Activated naive CD8-positive, alpha-beta T cell treated with anti-CD3 and anti-CD28 coated beads, Interleukin-2, amount 10 ng/mL, durations not matched to agents 7 days and 5 days (primary cell): ENCODE measurements around the gene FAM89A. TPM values are rescaled to one million over a fixed set of nuclear protein-coding genes. Genes with fewer than 3 reads are reported as not detected.
"Not testable (repeated sequence)": the region's sequence is repeated elsewhere in the genome, so short reads cannot be mapped to it uniquely, and the experiment has no call there.

Experiments used
- ATAC-seq: fragments of 150-1000 bp; cut with Tn5 transposase; one replicate; pipeline ENCODE4 v1.10.0; 2021; ENCODE audit warnings: low read depth, moderate library complexity
- POLR2A ChIA-PET: fragments of 350-600 bp; sonication (Branson Sonifier 250); formaldehyde crosslinking; loops from one replicate; lab custom pipeline; 2021; ENCODE audit warnings: antibody characterized with exemption; lab: Charles Lee
- DNase-seq: peaks from one replicate; pipeline ENCODE4 v3.0.0; 2021
- H3K27ac Mint-ChIP-seq: one replicate; pipeline ENCODE4 v1.8.0; 2022; ENCODE audit warnings: mild to moderate bottlenecking, mixed read lengths
- H3K27me3 Mint-ChIP-seq: one replicate; pipeline ENCODE4 v1.8.0; 2022; ENCODE audit warnings: mild to moderate bottlenecking, moderate library complexity, mixed read lengths
- H3K36me3 Mint-ChIP-seq: one replicate; pipeline ENCODE4 v1.8.0; 2021; ENCODE audit warnings: mild to moderate bottlenecking, mixed read lengths
- H3K4me1 Mint-ChIP-seq: one replicate; pipeline ENCODE4 v1.8.0; 2021; ENCODE audit warnings: mixed read lengths
- H3K4me3 Mint-ChIP-seq: one replicate; pipeline ENCODE4 v1.8.0; 2022; ENCODE audit warnings: mild to moderate bottlenecking, moderate library complexity, mixed read lengths
- H3K9me3 Mint-ChIP-seq: one replicate; pipeline ENCODE4 v1.8.0; 2021; ENCODE audit warnings: mixed read lengths
- total RNA-seq, 2 experiments: library from RNA; stranded (reverse); gene quantifications; one replicate each; pipeline ENCODE4 v1.2.3, GENCODE V29; 2021

Gene FAM89A
- total RNA-seq, 2 experiments from 2014 or later: 6.7 to 7.6 TPM

DNA sequence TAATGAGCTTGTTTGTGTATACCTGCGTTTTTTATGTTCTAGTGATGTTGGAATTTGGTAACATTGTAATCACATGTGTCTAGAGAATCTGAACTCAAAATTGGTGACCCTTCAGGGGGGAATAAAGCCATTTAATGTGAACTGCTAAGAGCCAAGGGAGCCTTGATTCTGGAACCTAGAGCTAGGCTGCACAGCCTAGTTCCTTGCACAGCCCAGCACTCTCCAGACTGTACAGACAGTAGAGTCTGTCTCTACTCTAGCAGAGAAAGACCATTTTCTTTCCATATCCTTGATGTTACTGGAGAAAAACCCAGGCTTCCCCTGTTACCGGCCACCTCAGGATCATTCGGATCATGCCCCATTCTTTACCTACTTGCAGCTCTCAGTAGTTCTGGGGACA lies 52.6 kb downstream of the FAM89A start:
- Mint-ChIP-seq H3K27ac (no peak overlapping the region), H3K27me3 (no peaks in the 10 kb centered on the region)
- POLR2A ChIA-PET: no interaction called here

DNA sequence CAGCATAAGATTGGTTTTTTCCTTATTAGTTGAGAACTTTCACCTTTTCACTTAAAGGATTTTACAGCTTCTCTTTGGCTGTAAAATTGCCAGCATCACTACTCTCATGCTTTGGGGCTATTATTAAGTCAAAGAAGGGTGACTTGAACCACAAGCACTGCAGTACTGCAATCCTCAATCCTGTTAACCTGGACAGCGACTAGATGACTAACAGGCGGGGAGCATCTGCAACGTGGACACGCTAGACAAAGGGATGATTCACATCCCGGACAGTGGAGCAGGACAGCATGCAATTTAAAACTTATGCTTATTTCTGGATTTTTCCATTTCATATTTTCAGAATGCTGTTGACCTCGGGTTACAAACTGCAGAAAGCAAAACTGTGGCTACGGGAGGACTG lies 53.1 kb downstream of the FAM89A start:
- Mint-ChIP-seq H3K4me1 (peaks cover 12% of the 10 kb centered on the region), H3K27me3 (no peaks in the 10 kb centered on the region), H3K36me3 (peaks cover 16% of the 10 kb centered on the region), H3K4me3 (no peak overlapping the region), H3K27ac (no peak overlapping the region), H3K9me3 (no peaks in the 10 kb centered on the region)
- no peak for ATAC-seq
- POLR2A ChIA-PET: no interaction called here
- DNase-seq: no peak

More for the DNA sequence above, 52.6 kb downstream of the FAM89A start:
- Mint-ChIP-seq H3K4me3 (no peak overlapping the region), H3K4me1 (peaks cover 12% of the 10 kb centered on the region), H3K9me3 (no peaks in the 10 kb centered on the region), H3K36me3 (peaks cover 16% of the 10 kb centered on the region)
- DNase-seq (no peak), ATAC-seq (no peak)

DNA sequence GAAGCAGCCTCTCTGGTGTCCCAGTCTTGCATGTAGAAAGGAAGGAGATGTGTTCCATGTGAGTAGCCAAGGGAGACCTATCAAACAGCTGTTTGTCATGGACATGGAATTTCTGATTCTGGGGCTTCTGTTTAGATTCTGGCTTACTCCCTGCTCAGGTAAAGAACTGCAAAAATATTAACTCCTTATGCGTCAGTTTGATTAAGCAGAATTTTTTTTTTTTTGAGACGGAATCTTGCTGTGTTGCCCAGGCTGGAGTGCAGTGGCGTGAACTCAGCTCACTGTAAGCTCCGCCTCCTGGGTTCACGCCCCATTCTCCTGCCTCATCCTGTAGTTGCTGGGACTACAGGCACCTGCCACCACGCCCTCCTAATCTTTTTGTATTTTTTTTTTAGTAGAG lies 54.3 kb downstream of the FAM89A start:
- H3K4me1 Mint-ChIP-seq: peaks cover 7% of the 10 kb centered on the region
- no peaks in the 10 kb centered on the region for H3K27me3 Mint-ChIP-seq
- no peaks in the 10 kb centered on the region for H3K9me3 Mint-ChIP-seq
- POLR2A ChIA-PET: interaction anchor here (0.7 kb wide), 1 partner anchor 39 kb away, joined by 3 read pairs; no protein-coding TSS in a partner anchor
- DNase-seq (no peak), ATAC-seq (no peak)
- H3K36me3 Mint-ChIP-seq: peaks cover 13% of the 10 kb centered on the region
- no peak overlapping the region for H3K27ac Mint-ChIP-seq
- H3K4me3 Mint-ChIP-seq: no peak overlapping the region

DNA sequence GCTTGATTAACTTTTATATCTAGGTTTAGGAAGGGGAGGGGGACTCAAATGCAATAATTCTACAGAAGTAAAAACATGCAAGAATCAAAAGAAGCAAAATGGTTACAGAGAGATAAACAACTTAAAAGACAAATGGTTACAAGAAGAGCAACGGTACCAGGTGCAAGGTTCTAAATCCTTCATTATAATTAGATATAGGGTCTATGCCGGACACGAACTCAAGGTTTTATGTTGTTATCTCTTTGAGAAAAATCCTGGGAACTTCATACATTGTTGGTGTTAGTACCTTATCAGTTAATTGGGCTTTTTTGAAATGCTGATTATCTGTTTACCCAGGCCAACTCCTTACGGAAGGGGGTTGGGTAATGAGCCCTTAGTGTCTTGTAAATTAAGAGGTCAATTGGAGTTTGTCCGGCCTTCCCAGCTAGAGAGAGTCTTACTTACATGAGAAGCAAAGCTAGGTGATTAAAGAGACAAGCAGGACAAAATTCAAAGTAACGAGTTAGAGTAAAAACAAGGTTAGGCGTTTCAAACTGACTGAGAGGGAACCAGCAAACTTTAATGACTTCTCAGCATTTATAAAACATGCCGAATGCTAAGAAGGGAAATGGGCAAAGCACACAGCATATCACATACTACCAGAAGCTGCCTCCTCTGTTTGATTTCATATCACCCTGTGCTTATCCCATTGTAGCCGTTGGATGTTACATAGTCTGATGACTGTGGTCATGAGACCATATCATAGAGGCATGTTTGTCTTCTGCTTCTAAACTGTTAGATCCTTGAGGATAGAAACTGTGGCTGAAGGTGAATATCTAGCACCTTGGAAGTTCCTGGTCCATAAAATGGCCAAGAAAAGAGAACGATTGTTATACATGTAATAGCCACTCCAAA lies 55.2 kb downstream of the FAM89A start:
- Mint-ChIP-seq H3K4me1 (peaks cover 12% of the 10 kb centered on the region), H3K36me3 (peaks cover 13% of the 10 kb centered on the region)
- ATAC-seq, H3K4me3 Mint-ChIP-seq, H3K27me3 Mint-ChIP-seq, H3K9me3 Mint-ChIP-seq, POLR2A ChIA-PET, DNase-seq, H3K27ac Mint-ChIP-seq: not testable (repeated sequence)

DNA sequence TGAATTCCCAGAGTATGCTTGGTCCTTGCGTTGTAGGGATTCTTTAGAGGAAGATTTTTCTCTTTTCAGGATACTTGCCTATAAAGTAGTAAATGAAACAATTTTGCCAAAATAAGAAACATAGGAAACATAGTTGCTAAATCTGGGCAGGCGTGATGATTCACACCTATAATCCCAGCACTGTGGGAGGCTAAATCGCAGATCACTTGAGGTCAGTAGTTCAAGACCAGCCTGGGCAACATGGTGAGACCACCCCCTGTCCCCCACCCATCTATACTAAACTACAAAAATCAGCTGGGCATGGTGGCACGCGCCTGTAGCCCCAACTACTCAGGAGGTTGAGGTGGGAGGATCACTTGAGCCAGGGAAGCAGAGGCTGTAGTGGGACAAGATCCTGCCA lies 56.2 kb downstream of the FAM89A start:
- Mint-ChIP-seq H3K27ac (no peak overlapping the region), H3K4me1 (peaks cover 14% of the 10 kb centered on the region), H3K27me3 (no peaks in the 10 kb centered on the region), H3K36me3 (peaks cover 9% of the 10 kb centered on the region), H3K9me3 (no peaks in the 10 kb centered on the region), H3K4me3 (no peak overlapping the region)
- ATAC-seq (no peak), DNase-seq (no peak)
- POLR2A ChIA-PET: no interaction called here

DNA sequence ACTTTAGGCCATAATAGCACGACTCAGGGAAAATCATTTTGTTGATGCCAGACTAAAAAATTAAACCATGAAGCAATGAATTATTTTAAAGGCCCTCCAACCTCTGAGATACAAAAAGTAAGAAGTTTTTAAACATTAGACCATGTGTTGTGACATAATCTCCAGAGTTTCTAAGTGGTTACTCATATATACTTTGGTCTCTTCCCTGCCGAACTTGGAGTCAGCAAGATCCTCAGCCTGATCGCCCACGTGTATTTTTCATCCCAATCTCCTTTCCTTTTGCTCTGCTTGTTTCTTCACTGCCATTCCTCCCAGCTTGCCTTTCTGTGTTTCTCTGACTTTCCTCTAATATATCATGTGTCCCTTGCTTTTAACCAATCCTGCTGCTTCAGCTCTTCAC lies 57.4 kb downstream of the FAM89A start:
- no peak for ATAC-seq
- DNase-seq: no peak
- H3K4me1 Mint-ChIP-seq: peaks cover 14% of the 10 kb centered on the region
- no peak overlapping the region for H3K4me3 Mint-ChIP-seq
- POLR2A ChIA-PET: no interaction called here
- H3K27me3 Mint-ChIP-seq: no peaks in the 10 kb centered on the region
- no peak overlapping the region for H3K27ac Mint-ChIP-seq
- H3K9me3 Mint-ChIP-seq: no peaks in the 10 kb centered on the region
- H3K36me3 Mint-ChIP-seq: peaks cover 7% of the 10 kb centered on the region

DNA sequence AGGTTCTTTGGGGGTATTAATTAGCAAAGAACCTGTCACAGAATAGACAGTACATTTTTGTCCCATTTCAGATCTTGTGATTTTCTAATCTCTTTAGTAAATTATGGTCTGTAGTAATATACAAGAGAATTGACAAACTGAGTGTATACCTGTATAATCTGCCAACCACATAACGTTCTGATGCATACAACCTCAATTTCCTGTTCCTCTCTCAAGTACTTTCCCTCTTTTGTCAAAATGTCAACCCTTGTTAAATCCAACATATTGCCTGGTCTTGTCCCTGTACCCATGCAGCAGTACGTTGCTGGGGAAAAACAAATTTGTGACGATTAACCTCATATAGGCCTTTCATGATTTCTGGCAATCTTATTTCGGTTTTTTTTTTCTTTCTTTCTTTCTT lies 60.1 kb downstream of the FAM89A start:
- no peak for DNase-seq
- H3K9me3 Mint-ChIP-seq: no peaks in the 10 kb centered on the region
- H3K27ac Mint-ChIP-seq: no peak overlapping the region
- peak overlapping the region; percentile 93 for H3K4me3 Mint-ChIP-seq
- ATAC-seq: no peak
- H3K36me3 Mint-ChIP-seq: peaks cover 10% of the 10 kb centered on the region
- peaks cover 24% of the 10 kb centered on the region for H3K4me1 Mint-ChIP-seq
- POLR2A ChIA-PET: interaction anchor here (2.1 kb wide), 1 partner anchor 60 kb away, joined by 9 read pairs; the partner anchor contains the start of gene FAM89A
- no peaks in the 10 kb centered on the region for H3K27me3 Mint-ChIP-seq

DNA sequence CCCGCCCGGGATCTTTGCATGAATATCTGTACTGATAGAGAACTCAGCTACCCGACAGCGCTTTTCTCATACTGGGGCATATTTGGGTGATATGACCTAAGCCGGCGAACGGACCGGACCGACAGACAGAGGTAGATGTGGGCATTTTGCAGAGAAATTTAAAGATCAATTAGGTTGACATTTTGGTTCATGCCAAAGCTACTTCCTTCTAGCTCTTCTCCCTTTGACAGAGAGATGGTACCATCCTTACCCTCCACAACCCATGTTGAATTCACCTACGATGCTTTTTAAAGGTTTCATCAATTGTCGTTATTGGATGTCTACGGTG lies 60.7 kb downstream of the FAM89A start:
- Mint-ChIP-seq H3K9me3 (no peaks in the 10 kb centered on the region), H3K4me3 (peak overlapping the region; percentile 93), H3K36me3 (peaks cover 12% of the 10 kb centered on the region), H3K27ac (no peak overlapping the region), H3K27me3 (no peaks in the 10 kb centered on the region), H3K4me1 (peaks cover 25% of the 10 kb centered on the region)
- ATAC-seq (no peak), DNase-seq (no peak)
- POLR2A ChIA-PET: interaction anchor here (1.0 to 2.1 kb wide), 3 partner anchors 11 to 61 kb away, joined by 3 to 9 read pairs (median 3); partner anchors contain the start of gene FAM89A

DNA sequence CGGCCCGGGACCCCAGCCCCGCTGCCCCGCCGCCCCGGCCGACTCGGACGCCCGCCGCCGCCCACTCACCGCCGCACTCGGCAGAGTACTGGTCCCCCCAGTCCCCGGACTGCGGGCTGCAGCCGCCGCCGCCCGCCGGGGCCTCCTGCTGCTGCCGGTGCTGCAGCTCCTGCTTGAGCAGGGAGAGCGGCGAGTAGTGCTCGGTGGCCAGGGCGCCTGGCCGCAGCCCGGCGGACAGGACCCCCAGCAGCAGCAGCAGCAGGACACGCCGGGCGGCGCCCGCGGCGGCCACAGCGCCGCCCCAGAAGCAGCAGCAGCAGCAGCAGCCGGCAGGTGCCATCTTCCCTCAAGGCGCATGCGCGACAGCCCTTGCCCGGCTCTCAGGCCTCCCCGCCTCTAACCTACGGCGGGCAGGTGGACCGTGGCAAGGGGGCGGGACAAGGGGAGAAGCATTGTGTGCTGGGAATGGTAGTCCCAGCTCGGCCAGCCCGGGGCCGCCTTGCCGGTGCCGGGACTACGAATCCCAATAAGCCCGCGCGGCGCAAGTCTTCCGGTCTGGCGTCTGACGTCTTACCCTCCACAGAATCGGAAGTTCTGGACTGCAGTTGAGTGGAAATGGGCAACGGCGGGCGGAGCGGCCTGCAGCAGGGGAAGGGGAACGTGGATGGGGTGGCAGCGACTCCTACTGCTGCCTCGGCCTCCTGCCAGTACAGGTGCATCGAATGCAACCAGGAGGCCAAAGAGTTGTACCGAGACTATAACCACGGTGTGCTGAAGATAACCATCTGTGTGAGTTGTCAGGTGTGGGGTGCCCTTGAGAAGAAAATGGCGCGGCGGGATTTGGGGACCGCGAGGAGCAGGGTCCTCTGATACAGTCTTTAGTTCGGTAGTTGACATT lies 61.3 kb downstream of the FAM89A start, which contains the start of the genes ARV1 and TTC13:
TSS of gene ARV1 (plus strand) at position 604 of the 898 bp plus-strand sequence. CDS start at position 616, 12 bp downstream.
TSS of gene TTC13 (minus strand) at position 371 of the 898 bp plus-strand sequence. CDS start at position 340, 31 bp downstream.
- Mint-ChIP-seq H3K27ac (peak within 1 kb of the TSS; percentile 97), H3K27me3 (no peaks in the 10 kb centered on the region), H3K4me3 (peak within 1 kb of the TSS; percentile 98), H3K4me1 (peaks cover 30% of the 10 kb centered on the region), H3K9me3 (no peaks in the 10 kb centered on the region), H3K36me3 (peaks cover 17% of the 10 kb centered on the region)
- peak; percentile 92 for DNase-seq
- ATAC-seq: peak; percentile 95
- POLR2A ChIA-PET: interaction anchor here (0.8 to 2.1 kb wide), 5 partner anchors 12 to 232 kb away, joined by 3 to 9 read pairs (median 3); partner anchors contain the start of gene FAM89A

DNA sequence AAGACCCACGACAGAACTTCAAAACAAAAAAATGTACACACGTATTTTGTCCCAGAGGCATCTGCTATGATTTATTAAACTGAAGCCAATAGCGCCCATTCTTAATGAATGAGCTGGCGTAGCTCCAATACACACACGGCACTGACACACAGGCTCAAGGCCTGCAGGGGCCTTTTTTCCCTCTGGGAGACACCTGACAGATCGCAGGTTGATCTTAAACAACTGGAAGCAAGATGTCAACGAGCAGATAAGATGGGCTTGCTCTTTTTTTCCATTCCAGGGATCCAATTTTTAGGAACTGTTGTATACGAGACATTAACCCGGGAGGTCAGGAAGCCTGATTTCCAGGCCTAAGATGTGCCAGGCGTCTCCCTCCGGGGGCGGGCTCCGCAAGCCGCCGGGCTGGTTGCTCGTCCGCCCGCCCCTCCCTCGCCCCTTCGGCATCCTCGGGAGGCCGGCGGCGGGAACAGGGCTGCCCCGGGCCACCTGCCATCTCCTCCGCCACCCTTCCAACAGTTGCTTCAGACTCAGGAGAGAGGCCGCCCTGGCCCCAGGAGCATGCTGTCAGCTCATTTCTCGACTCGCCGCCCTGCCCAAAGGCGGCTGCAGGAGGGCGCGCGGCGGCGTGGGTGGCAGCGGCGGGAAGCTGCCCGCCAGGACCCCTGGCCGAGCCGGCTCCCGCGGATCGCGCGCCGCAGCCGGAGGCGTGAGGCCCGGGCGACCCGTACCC lies 62.1 kb downstream of the FAM89A start:
- peaks cover 13% of the 10 kb centered on the region for H3K36me3 Mint-ChIP-seq
- H3K27me3 Mint-ChIP-seq: no peaks in the 10 kb centered on the region
- peaks cover 36% of the 10 kb centered on the region for H3K4me1 Mint-ChIP-seq
- no peaks in the 10 kb centered on the region for H3K9me3 Mint-ChIP-seq
- peak overlapping the region; percentile 97 for H3K27ac Mint-ChIP-seq
- POLR2A ChIA-PET: interaction anchor here (0.8 to 2.1 kb wide), 5 partner anchors 12 to 233 kb away, joined by 3 to 9 read pairs (median 3); partner anchors contain the start of gene FAM89A
- H3K4me3 Mint-ChIP-seq: peak overlapping the region; percentile 98
- ATAC-seq (no peak), DNase-seq (peak; percentile 60)

DNA sequence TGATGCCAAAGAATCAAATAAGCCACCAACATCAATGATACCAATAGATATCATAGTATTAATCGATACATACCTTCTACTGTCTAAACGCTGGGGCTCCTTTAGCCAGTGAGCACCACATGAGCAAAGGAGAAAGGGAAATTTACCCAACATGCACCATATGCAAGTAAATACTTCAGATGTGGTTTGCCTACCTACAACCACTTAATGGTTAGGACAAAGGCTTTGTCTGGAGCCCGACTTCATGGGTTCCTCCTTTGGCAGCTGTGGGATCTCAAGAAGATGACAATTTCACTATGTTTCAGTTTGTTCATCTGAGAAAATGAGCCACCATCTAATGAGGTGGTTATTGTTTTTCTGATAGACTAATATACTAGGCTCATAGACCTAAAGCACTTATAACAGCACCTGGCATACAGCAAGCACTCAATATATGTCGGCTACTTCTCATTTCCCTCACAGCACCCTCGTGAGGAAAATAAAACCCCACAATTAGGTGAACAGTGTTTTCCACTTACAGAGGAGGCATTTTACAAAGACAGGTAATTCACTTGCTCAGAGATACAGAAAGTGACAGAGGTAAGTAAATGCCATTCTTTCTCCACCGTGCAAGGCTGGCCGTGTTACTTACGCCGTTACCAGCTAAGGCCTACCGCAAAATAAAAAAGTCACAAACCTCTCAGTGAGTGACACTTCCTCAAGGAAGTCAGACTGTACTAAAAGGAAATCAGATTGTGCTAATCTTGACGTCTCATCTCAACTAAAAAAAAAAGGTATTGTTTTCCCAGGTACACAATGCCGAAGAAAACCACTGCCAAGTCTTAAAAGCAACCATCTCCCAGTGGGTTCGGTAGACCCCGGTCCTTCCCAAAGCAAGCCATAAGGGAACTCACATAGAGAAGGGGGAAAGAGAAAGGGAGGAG lies 63.0 kb downstream of the FAM89A start:
- Mint-ChIP-seq H3K9me3 (no peaks in the 10 kb centered on the region), H3K4me3 (peak overlapping the region; percentile 98), H3K27ac (peak overlapping the region; percentile 97), H3K4me1 (peaks cover 44% of the 10 kb centered on the region), H3K36me3 (peaks cover 13% of the 10 kb centered on the region), H3K27me3 (no peaks in the 10 kb centered on the region)
- POLR2A ChIA-PET: interaction anchor here (1.7 kb wide), 1 partner anchor 62 kb away, joined by 8 read pairs; the partner anchor contains the start of gene FAM89A
- DNase-seq (no peak), ATAC-seq (no peak)
